GM12878 (cell line): ENCODE results near the gene PCBP4.

Source experiments
- HDGF ChIP-seq: fragments of 450-650 bp; IDR thresholded peaks from 2 replicates; pipeline ENCODE4 v1.6.1; 2016; ENCODE audit warnings: antibody characterized with exemption
- JUNB ChIP-seq: IDR thresholded peaks from 2 replicates; pipeline ENCODE4 v1.6.1; 2016; ENCODE audit warnings: antibody characterized with exemption, mild to moderate bottlenecking
- LARP7 ChIP-seq: fragments of 450-650 bp; IDR thresholded peaks from 2 replicates; pipeline ENCODE4 v1.6.1; 2017; ENCODE audit warnings: mild to moderate bottlenecking
- NFIC ChIP-seq: IDR thresholded peaks from 2 replicates; pipeline ENCODE4 v1.6.1; 2012; ENCODE audit warnings: low read depth, mild to moderate bottlenecking, inconsistent platforms, low read length, moderate library complexity
- POLR2AphosphoS5 ChIP-seq: IDR thresholded peaks from 2 replicates; pipeline ENCODE4 v1.6.1; 2011; ENCODE audit warnings: mild to moderate bottlenecking, low read length, inconsistent platforms
- RFX5 ChIP-seq: IDR thresholded peaks from 2 replicates; pipeline ENCODE4 v1.6.1; 2011; ENCODE audit warnings: low read depth, low read length, improper control_type of control experiment
- TF ChIP-seq, protein P1 (sequence below), 3 experiments: IDR thresholded peaks in 2 of 3; conservative IDR thresholded peaks in 1 of 3; 2 replicates each; pipeline ENCODE4 v1.5.1; 2011; ENCODE audit warnings: low read depth in 3 of 3, low read length in 3 of 3, mild to moderate bottlenecking in 3 of 3, control low read depth in 2 of 3, moderate library complexity in 2 of 3, inconsistent platforms in 1 of 3, mixed read lengths in 1 of 3; ENCODE audit not compliant: control insufficient read depth in 2 of 3, insufficient read depth in 1 of 3; ENCODE audit errors: extremely low read depth in 1 of 3

DNA sequence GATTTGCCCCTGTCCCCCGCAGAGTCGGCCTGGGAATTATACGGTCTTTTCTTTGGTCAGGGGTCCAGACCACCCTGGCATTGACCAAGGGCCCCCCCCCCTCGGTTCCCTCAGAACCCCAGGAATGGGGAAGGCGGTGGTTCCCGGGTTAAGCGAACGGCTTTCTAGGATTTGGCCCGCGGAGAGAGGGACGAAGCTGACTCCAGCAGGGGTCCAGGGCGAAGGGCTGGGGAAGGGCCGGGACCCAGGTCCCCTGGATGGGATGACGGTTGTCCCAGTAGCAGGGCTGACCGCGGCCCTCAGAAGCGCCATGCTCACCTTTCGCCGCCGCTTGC, 25.8 kb downstream of the PCBP4 start:
- TF ChIP-seq HDGF (no peak), LARP7 (0 out of 2 replicates have a peak, but pooled peaks have one; percentile 19), JUNB (no peak), RFX5 (no peak), POLR2AphosphoS5 (no peak), NFIC (no peak)
- TF ChIP-seq, protein P1, sequence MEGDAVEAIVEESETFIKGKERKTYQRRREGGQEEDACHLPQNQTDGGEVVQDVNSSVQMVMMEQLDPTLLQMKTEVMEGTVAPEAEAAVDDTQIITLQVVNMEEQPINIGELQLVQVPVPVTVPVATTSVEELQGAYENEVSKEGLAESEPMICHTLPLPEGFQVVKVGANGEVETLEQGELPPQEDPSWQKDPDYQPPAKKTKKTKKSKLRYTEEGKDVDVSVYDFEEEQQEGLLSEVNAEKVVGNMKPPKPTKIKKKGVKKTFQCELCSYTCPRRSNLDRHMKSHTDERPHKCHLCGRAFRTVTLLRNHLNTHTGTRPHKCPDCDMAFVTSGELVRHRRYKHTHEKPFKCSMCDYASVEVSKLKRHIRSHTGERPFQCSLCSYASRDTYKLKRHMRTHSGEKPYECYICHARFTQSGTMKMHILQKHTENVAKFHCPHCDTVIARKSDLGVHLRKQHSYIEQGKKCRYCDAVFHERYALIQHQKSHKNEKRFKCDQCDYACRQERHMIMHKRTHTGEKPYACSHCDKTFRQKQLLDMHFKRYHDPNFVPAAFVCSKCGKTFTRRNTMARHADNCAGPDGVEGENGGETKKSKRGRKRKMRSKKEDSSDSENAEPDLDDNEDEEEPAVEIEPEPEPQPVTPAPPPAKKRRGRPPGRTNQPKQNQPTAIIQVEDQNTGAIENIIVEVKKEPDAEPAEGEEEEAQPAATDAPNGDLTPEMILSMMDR (IDR thresholded peaks at IDR 0.05 in 2 of 3, conservative IDR thresholded peaks at IDR 0.05 in 1 of 3; ENCODE audit: control insufficient read depth in 2 of 3, extremely low read depth in 1 of 3, insufficient read depth in 1 of 3, low read depth in 3 of 3, low read length in 3 of 3): no peak
